Retinal pigment epithelial cell (primary cell): ENCODE results near the gene UBE2I.

Experiments used
- DNase-seq: peaks from one replicate; pipeline ENCODE4 v3.0.0-alpha.2; 2010; ENCODE audit warnings: low read depth
- H3K4me3 ChIP-seq: 2 replicates; pipeline ENCODE4 v1.5.1; 2011; ENCODE audit warnings: mild to moderate bottlenecking, low read length, control low read depth, moderate library complexity
- CTCF ChIP-seq: conservative IDR thresholded peaks from 2 replicates; pipeline ENCODE4 v1.5.1; 2011; ENCODE audit warnings: low read depth, low read length, control low read depth, inconsistent platforms

The UBE2I gene

DNA sequence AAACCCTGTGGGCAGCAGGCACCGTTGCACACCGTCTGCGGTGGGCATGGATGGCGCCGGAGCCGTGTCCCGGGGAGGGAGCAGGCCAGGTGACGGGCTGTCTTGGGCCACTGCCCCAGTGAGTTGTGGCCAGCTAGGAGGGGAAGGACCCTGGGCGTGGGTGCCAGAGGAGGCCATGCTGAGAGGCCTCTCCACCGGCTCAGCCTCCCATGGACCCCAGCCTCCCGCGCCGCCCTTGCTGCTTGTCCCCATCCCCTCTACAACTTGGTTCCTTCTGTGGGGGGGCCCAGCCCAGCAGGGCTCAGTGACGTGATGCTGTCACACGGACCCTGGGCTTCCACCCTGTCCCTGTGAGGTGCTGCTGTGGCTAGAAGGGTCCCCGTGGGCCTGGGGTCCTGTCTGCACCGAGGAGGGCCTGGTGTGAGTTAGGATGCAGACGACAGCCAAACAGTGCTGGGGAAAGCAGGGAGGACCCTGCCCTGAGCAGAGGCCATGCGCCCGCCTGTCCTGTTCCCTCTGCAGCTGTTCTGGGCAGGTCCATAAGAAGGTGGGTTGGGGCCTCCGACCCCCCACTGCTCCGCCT, 11.3 kb downstream of the UBE2I start:
- no peak overlapping the region for H3K4me3 ChIP-seq
- TF ChIP-seq CTCF: no peak

GRCh38 chr16:1322407-1322806, 13.0 kb downstream of the UBE2I start:
- no peak overlapping the region for H3K4me3 ChIP-seq
- no peak for TF ChIP-seq CTCF
- no peak for DNase-seq

More for the DNA sequence above, 11.3 kb downstream of the UBE2I start:
- DNase-seq: no peak

DNA sequence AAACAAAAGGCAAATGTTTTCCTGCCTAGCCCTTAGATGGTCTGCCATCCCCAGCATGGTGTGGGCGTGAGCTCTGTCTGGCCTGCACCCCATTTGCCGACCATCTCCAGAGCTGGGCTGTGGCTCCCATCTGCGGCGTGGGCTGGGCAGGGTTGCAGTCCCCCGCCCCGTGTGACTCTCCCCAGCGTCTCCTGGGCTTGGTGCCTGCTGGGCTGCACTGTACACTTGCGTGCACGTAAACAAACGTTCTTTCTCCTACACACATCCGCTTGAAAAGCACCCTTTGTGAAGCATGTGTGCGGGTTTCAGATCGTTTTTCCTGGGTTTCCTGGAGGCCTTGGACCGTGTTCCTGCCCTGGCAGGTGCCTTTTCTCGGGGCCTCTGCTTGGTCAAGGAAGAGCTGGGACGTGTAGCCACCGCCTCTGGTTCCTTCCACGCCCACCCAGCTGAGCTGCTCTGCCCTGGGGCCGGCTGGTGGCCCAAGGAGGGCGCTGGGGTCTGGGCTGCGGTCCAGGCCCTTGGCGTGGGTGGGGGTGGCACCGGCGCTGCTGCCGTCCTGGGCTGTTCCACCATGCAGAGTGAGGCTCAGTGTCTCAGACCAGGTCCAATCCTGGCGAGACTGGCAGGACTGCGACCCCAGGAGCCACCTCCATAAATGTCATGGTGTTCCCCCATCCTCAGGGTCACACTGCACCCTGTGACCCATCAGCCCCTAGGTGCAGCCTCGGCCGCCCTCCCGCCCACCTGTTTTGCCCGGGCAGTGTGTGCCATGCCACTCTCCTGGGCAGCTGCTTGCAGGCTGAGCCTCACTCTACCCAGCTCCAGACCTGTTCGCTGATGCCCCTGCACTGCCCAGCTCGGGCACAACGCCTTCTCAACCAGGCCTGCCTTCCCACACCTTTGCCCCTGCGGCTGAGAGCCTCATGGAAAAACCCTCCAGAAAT, 14.1 kb downstream of the UBE2I start:
- H3K4me3 ChIP-seq: no peak overlapping the region
- TF ChIP-seq CTCF: no peak
- DNase-seq: no peak

DNA sequence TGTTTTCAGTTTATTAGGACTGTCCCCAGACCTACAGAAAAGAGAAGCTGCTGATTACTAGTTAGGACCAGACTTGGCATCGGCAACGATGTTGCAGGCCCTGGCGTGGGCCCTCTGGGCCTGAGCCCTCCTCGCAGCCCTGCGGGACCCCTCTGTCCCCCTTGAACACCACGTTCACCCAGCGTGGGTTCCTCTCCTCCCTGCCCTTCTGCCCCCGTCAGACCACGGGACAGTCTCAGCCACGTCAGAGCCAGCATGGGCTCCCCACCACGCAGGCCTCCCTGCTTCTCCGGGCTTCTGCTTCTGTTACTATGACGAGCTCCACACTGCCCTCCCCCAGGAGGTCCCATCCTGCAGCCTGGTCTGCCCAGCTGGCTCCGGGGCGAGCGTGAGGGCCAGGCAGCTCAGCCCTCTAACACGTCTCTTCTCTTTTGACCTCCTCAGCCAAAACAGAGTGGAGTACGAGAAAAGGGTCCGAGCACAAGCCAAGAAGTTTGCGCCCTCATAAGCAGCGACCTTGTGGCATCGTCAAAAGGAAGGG, 14.9 kb downstream of the UBE2I start:
- TF ChIP-seq CTCF: no peak
- DNase-seq: no peak
- no peak overlapping the region for H3K4me3 ChIP-seq

DNA sequence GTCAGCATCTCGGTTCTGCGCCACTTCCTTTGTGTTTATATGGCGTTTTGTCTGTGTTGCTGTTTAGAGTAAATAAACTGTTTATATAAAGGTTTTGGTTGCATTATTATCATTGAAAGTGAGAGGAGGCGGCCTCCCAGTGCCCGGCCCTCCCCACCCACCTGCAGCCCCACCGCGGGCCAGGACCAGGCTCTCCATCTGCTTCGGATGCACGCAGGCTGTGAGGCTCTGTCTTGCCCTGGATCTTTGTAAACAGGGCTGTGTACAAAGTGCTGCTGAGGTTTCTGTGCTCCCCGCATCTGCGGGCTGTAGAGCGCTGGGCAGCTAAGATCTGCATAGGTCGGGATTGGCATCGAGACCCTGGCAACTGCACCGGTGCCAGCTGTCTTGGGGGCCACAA, 15.8 kb downstream of the UBE2I start:
- no peak overlapping the region for H3K4me3 ChIP-seq
- no peak for DNase-seq
- no peak for TF ChIP-seq CTCF

DNA sequence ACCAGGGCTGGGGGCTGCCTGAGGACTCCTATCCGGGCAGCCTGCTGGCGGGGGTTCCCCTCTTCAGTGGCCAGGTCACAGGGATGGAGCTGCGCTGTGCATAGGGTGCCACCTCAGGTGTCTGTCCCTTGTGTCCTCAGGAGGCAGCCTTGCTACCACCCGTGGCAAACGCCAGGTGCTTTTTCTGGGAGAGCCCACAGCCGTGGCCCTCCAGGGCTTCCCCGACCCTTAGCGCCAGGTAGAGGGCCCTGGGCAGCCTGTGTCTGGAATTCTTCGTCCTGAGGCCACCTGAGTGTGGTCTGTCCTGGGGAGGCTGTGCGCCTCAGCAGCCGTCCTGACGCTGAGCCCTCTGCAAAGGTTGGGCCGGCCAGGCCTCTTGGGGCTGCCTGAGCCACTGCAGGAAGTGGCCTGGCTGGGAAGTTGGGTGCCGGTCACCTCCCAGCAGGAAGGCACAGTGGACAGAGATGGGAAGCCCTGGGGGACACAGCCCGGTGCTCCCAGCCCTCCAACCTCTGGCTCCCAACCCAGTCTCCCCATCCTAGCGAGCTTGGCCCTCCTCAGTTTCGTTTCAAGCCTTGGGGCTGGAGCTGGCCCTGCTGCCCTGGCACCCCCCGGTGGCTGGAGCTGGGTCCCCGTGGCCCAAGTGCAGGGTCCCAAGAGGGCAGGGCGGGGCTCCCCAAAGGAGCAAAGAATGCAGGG, 16.4 kb downstream of the UBE2I start:
- TF ChIP-seq CTCF: no peak

More for the DNA sequence above, 16.4 kb downstream of the UBE2I start:
- no peak overlapping the region for H3K4me3 ChIP-seq
- no peak for DNase-seq
